Kidney glomerular epithelial cell (primary cell): Measurements from ENCODE around the gene HFM1.
"Not testable (repeated sequence)": the region's sequence is repeated elsewhere in the genome, so short reads cannot be mapped to it uniquely, and the experiment has no call there.

ENCODE experiments used
- DNase-seq: peaks from one replicate; lab custom pipeline; 2025; lab: John Stamatoyannopoulos, UW

HFM1 gene

GRCh38 chr1:91346824-91347223 is 57.8 kb downstream of the HFM1 start:
- DNase-seq = no peak

DNA sequence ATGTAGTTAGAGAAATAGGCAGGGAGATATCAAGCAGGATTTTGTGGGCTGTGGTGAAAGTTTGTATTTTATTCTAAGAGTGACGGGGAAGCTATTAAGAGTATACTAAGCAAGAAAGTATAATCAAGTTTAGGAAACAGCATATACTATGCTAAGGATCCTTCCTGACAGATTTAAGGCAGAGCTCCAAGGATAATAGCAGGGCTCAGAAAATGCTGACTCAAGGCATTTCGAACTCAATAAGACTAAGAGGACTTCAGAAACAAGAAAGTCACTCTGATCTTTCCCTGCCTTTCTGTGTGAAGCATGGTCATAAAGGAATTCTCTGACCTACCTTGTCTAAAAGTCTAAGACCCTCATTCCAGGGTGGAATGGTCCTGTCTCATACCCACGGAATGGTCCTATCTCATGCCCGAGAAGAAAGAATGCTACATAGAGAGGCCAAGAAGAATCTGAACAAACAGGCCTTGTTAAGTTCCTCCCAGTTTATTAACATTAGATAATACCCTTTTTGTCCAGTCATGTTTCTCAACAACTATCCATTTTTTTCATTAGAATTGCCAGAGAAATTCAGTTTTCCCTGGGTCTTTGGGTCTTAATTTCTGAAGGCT is 59.1 kb downstream of the HFM1 start:
- DNase-seq = no peak

DNA sequence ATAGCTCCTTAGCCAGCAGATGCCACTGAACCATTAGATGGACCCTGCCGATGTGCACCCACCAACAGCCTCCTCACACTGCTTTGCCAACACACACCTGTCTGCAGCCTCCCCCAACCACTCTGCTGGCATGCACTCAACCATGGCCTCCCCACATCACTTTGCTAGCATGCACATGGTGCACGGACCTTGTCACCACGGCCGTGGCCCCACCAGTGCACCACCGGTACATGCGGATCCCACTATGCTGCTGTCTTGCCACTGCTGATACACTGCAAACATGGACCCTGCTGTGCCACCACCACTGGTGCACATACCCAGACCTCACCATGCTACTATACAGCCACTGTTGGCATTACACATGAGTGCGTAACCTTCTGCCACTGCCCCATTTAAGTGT is 66.1 kb downstream of the HFM1 start:
- DNase-seq = no peak

- no peak for DNase-seq
Observed at GRCh38 chr1:91335603-91336002, 69.0 kb downstream of the HFM1 start.

DNA sequence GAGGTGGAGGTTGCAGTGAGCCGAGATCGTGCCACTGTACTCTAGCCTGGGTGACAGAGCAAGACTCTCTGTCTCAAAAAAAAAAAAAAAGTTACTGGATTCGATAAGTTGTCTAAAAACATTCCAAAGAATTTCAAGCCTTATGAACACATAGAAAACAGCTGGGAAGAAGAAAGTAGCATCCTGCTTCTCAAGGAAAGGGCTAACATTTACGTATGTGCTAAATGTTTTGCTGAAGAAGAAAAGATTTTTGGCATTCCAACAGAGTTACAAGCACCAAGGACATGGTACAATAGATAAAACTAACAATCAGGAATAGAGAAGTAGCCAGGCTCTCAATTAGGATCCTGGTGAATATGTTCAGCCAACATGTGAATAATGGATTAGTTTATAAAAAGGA is 69.8 kb downstream of the HFM1 start:
- DNase-seq = peak; percentile 10

DNA sequence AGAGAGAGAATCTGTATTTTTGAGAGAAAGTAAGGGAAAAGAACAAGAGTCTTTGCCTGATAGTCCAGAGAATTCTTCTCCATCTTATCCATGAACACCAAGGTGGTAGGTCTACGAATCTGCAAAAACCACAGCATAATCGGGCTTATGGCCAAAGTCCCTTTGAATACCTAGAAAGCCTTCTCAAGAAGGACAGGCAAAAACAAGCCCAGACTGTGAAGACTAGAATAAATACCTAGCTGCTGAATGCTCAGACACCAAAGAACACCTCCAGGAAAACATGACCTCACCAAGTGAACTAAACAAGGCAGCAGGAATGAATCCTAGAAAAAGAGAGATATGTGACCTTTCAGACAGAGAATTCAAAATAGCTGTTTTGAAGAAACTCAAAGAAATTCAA is 79.2 kb downstream of the HFM1 start:
- DNase-seq = no peak

- DNase-seq = no peak
Observed at GRCh38 chr1:91314643-91315042, 90.0 kb downstream of the HFM1 start.

GRCh38 chr1:91311672-91312071 is 93.0 kb downstream of the HFM1 start:
- no peak for DNase-seq

GRCh38 chr1:91308544-91308943 is 96.1 kb downstream of the HFM1 start:
- DNase-seq = no peak

DNA sequence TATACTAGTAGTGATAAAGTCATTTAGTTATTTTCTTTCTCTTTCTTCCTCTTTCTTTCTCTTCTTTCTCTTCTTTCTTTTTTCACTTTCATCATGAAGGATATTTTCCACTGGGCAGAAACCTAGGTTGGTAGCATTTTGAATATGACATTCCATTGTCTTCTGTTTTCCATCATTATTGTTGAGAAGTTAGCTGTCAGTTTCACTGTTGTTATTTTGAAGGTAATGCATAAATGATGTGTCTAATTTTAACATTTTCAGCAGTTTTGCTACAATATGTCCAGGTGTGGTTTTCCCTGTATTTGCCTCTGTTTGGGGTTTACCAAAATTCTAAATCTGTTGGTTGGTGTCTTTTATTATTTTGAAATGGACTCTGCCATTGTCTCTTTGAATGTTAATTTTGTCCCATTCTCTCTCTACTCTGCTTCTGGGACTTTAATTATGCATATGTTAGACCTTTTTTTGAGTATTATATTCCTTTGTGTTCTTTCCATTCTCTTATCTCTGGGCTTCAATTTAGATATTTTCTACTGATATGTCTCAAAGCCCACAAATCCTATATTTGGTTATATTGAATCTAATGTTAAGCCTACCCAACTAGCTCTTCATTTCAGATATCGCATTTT is 96.7 kb downstream of the HFM1 start:
- no peak for DNase-seq

- no peak for DNase-seq
Observed at GRCh38 chr1:91303165-91303564, 101.5 kb downstream of the HFM1 start.

- not testable (repeated sequence) for DNase-seq
Observed at GRCh38 chr1:91288843-91289553, 115.6 kb downstream of the HFM1 start.

DNA sequence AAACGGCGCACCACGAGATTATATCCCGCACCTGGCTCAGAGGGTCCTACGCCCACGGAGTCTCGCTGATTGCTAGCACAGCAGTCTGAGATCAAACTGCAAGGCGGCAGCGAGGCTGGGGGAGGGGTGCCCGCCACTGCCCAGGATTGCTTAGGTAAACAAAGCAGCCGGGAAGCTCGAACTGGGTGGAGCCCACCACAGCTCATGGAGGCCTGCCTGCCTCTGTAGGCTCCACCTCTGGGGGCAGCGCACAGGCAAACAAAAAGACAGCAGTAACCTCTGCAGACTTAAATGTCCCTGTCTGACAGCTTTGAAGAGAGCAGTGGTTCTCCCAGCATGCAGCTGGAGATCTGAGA is 117.7 kb downstream of the HFM1 start:
- DNase-seq = not testable (repeated sequence)

- DNase-seq = not testable (repeated sequence)
Observed at GRCh38 chr1:91286259-91286961, 118.2 kb downstream of the HFM1 start.

GRCh38 chr1:91283421-91283726 is 121.3 kb downstream of the HFM1 start:
- DNase-seq = no peak

DNA sequence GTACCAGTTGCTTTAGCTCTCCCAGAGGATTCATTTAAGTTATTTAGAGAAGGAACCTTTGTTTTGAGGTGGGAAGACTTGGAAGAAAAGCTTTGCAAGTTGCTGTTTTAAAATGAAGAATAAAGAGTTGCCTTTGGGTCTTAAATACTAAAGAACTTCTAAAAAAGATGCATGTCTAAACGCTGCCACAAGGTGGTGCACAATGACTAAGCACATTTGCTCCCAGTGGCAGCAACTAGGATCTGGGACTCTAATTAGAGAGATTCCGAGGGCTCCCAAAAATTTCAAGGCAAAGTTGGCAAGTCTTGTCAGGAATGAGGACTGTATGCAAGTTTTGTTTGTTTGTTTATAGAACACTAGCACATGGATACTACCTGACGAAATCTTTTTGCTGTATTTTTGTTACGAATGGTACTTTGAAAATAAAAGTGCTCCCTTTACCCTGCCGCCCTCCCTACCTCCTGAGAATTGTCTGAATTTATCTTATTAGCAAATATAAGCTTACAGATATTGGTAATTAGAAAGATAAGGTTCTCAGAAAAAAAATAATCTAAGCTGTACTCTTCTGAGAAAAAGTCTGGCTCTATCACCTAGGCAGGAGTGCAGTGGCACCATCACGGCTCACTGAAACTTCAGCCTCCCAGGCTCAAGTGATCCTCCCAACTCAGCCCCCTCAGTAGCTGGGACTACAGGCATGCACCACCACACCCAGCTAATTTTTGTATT is 121.8 kb downstream of the HFM1 start:
- DNase-seq = peak; percentile 55

GRCh38 chr1:91281782-91282181 is 122.9 kb downstream of the HFM1 start:
- no peak for DNase-seq

GRCh38 chr1:91278754-91279153 is 125.9 kb downstream of the HFM1 start:
- DNase-seq = peak; percentile 26

- no peak for DNase-seq
Observed at GRCh38 chr1:91273875-91274274, 130.8 kb downstream of the HFM1 start.

GRCh38 chr1:91261655-91262054 is 143.0 kb downstream of the HFM1 start:
- DNase-seq = no peak

DNA sequence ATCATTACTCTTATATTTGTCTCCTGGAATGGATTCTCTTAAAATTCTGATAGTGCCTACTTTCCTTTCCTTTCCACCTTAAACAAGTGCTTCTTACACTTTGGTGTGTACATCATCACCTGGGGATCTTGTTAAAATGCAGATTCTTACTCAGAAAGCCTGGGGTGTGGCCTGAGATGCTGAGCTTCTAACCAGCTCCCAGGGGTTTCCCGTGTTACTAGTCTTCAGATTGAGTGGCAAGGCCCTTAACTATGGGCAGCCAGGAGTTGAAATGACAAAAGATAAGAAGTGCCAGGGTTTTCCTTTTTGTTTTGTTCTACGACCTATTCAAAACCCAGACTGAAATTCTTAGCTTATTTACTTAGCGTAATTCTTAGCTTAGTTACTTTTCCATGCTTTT is 159.2 kb downstream of the HFM1 start:
- no peak for DNase-seq

- no peak for DNase-seq
Observed at GRCh38 chr1:91244737-91245136, 159.9 kb downstream of the HFM1 start.
